ENCODE data around the gene RNF222.
A peak's percentile ranks its signal among the peaks of the same experiment; 100 is the strongest.

RNF222 gene, protein sequence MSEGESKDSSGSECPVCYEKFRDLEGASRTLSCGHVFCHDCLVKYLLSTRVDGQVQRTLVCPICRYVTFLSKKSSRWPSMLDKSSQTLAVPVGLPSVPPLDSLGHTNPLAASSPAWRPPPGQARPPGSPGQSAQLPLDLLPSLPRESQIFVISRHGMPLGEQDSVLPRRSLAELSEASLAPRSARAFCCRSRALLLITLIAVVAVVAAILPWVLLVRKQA

GRCh38 chr17:8397636-8398035 is at the start of gene RNF222:
Gene RNF222, minus strand, starts transcription at chr17:8397827. Its CDS starts 4,366 bp downstream, at chr17:8393461.
- DNase-seq = no peak

DNA sequence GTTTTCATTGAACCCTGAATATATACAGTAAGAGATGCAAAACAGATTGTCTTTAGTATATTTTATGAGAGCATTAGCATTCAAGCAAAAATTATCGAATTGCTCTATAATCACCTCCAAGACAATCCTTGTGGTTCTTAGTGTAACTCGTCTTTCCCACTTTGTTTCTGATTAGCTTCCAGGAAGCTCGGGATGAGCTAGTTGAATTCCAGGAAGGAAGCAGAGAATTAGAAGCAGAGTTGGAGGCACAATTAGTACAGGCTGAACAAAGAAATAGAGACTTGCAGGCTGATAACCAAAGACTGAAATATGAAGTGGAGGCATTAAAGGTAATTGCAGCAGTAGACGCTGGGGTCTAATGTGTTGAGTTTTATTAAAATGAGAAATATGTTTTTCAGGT is 47.9 kb upstream of the RNF222 start:
- no peak for DNase-seq

GRCh38 chr17:8444494-8444893 is 46.9 kb upstream of the RNF222 start:
- no peak for DNase-seq

GRCh38 chr17:8443756-8444155 is 46.1 kb upstream of the RNF222 start:
- DNase-seq = no peak

GRCh38 chr17:8442310-8442709 is 44.7 kb upstream of the RNF222 start:
- no peak for DNase-seq

DNA sequence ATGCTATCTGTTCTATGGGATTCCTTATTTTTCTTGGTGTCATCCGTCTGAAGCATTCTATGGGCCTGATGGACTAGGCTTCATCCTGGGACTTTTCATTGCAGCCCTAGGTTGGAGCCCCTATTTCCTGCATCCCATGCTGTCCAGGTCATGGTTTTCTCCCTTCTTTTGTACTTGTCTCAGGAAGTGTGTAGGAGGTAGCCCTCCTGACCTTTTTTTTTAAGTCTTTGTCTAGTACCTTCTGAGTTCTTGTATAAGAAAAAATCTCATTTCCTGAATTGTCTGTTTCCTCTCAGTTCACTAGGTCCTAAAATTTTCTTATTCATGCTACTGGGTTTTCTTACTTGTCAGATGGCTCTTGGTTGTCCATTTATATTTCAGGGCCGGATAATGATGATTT is 44.1 kb upstream of the RNF222 start:
- no peak for DNase-seq

DNA sequence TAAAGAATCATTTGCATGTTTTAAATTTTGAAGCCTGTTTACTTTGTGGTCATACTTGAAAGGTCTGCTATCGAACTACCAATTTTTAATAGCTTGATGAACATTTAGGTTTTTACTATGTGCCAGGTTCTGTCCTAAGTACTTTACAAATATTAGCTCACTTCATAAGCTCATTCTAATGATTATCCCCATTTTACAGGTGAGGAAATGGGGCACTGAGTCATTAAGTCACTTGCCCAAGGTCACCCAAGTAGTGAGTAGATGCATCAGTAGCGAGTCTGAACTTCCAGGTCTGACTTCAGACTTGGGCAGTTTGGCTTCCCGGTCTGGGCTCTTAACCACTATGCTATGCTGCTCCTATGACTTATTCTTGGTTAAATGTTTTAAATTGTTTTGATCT is 42.1 kb upstream of the RNF222 start:
- no peak for DNase-seq

- DNase-seq = no peak
These were observed 40.8 kb upstream of the RNF222 start for GRCh38 chr17:8438441-8438840.

DNA sequence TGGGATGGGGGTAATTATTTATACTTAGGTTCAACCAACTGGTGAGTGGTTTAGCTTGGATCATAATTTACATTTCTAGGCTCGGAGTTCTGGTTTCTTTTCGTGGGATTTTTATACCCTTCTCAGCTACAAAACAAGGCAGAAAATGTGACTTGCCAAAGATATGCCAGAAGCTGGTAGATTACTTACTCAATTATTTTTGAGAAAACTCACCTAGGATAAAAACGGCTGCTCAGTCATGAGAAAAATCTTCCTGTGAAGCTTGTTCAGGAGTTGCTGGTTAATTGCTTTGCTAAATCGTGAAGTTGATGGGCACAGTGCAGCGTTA is 39.2 kb upstream of the RNF222 start:
- no peak for DNase-seq

DNA sequence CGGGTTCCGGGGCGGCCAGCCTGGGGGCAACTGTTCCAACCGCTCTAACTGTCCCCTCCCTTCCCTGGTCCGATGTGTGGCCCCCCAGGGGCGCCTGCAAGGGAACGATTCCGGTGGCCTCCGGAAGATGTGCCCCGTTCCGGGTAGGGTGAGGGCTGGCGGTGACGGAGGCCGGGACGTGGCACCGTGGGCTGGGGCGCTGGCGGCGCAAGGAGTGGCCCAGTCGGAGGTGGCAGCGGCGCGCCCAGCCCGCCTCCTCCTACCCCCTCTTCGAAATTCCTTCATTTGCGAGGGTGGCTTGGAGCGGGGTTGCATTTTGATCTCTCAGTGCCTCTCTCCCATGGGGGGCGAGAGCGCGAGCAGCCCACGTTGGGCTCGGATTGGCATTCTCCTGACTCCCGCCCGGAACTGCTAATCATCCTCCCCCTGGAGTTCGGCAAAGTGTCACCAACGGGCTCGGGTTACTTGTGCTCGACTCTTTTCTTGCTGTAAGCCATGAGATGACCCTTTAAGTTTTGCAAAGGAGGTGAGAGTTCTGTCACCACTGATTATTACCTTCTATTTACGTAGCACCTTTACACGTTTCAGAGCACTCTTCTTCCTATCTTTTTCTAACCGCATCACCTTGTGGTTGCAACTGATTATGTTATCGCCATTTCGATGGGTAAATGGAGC is 38.7 kb upstream of the RNF222 start:
- DNase-seq = peak; percentile 81

DNA sequence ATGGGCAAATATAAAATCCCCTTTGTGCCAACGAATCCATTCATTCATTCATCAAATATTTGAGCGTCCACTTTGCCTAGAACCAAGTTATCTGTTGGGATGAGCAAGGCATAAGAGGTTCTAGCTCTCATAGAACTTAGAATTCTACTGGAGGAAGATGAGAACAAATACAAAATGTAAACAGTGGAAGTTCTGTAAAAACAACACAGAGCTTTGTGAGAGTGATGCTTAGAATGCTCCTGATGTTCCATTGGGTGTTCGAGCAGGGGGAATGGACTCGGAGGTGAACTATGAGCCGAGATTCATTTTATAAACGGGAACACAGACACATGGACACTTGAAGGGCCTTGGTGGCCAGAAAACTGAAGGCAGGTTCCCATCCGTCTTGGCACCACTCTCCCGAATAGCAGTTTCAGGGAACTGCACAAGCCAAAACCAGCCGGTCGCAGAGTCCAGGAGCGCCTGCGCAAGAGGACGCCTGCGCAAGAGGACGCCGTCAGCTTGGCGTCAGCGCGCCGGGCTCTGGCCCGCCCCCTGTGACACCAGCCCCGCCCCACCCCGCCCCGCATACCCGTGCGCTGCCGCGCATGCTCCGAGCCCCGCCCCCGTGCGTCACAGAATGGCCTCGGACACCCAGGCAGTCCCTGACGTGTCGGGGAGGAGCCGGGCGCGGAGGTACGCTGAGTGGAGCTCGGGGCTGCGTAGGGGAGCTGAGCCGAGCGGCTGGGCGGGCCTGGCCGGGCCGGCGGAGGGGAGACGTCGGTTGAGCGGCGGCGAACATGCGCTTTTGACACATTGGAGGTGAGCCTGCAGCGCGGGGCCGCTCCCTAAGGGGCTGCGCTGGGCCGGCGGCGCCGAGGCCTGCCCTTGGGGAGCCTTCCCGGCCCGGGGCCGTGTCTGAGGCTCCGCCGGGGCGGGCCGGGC is 37.9 kb upstream of the RNF222 start, which contains the start of gene NDEL1:
Gene NDEL1, plus strand, starts transcription at position 640 of the 924 bp plus-strand sequence. CDS start 8,388 bp downstream, outside the sequence.
- DNase-seq = peak; percentile 99

DNA sequence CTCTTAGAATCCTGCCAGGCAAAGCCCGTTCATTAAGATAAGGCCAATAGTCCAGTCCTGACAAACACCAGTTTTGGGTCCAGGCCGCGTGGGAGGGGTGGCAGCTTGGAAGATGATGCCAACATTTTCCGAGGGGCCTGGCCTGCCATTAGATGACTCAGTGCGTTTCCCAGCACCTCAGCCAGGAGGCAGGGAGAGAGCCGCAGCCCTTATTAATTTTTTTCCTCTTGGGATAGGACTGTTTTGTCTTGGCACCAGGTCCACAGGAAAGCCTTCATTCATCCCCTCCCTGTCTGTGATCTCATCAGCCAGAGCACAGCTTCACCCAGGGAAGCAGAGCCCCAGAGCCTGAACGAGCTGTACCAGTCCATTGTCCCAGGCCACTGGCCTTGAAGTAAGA is 33.3 kb upstream of the RNF222 start:
- peak; percentile 55 for DNase-seq

- DNase-seq = no peak
These were observed 29.2 kb upstream of the RNF222 start for GRCh38 chr17:8426802-8427201.

DNA sequence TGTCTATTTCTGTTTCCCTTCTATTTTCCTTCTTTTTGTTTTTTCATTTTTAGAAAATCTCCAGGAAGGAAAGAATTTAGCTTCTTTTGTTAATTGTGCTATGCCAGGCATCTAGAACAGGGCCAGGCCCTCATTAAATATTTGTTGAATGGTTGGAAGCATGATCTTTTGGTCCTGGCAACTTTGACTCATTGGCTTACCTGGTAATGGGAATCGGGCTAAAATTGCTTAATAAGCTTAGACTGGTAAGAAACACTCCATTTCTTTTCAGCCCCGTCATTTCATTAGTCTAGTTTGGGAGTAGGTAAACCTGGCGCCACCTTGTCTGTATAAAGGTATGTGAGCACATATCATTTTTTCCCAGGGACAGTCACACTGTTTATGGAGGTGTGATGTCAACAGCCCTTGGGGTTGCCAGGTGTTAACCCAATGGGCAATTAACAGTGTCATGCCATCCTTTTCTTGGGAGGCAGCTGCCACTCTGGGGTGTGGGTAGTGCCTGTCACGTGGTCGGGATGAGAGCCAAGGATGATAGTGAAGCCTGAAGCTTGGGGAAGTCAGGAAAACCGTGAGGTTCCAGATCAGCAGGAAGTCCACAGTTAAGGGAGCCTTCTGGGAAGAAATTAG is 28.6 kb upstream of the RNF222 start:
- DNase-seq = no peak

GRCh38 chr17:8421571-8421970 is 23.9 kb upstream of the RNF222 start:
- DNase-seq = no peak

DNA sequence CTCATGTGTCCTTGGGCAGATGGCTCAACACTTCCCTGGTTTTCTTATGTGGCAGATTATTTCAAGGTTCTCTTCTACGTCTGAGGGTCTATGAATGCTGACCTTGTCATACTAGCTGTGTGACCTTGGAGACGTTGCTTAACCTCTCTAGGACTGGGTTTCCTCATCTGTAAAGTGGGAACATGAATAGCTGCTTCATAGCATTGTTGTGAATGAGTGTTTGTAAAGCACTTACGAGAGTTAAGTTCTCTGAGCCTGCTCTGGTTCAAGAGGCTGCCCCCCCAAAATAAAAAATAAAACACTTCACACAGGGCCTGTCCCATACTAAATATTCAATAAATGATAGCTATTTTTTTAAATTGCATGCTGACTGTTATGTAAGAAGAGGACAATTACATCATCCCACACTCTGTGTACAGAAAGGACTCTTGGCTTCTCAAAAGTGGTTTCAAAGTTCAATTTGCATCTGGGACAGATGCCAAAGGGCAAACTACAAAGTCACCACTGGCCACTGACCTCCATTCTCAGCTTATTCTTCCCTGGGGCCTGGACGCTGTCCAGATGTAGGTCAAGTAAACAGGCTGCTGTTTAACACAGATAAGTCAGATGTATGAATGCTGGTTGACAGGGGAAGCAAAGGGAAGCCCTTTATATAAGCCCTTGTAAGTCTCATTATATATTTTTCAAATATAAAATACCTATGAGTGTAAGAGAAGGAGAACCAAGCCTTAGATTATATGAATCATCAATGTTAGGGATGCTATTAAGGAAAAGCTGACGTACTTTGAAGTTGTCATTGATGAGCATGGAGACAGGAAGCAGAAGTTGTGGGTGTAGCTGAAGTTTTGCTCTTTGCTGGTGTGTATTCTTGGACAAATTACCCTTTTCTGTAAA is 22.7 kb upstream of the RNF222 start:
- peak; percentile 57 for DNase-seq

DNA sequence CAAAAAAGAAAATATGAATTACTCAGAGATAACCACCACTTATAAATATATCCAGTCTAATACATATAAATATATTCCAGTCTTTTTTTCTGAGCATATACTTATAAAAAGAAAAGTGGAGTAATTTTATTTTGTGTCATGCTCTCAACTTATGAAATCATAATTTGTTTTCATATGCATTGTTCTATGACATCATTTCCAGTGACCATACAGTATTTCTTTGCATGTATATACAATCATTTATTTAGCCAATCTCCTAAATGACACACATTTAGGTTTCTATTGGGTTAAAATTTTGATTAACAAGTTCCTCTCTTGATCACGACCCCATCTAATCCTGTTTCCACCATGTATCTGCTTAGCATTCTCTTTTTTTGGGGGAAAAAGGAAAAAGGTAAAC is 21.7 kb upstream of the RNF222 start:
- DNase-seq = no peak

DNA sequence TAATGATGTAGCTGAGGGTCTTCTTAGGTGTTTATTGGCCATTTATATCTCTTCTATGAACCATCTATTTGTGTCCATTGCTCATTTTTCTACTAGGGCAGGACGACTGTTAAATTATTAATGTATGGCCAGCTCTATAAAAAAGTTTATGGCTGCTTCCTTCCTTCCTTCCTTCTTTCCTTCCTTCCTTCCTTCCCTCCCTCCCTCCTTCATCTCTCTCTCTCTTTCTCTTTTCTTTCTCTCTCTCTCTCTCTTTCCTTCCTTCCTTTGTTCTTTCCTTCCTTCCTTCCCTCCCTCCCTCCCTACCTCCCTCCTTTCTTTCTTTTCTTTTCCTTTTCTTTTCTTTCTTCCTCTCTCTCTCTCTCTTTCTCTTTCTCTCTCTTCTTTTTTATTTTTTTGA is 20.8 kb upstream of the RNF222 start:
- no peak for DNase-seq

GRCh38 chr17:8417806-8418205 is 20.2 kb upstream of the RNF222 start:
- no peak for DNase-seq

GRCh38 chr17:8413938-8414337 is 16.3 kb upstream of the RNF222 start:
- DNase-seq = no peak

GRCh38 chr17:8413328-8413727 is 15.7 kb upstream of the RNF222 start:
- DNase-seq = no peak

DNA sequence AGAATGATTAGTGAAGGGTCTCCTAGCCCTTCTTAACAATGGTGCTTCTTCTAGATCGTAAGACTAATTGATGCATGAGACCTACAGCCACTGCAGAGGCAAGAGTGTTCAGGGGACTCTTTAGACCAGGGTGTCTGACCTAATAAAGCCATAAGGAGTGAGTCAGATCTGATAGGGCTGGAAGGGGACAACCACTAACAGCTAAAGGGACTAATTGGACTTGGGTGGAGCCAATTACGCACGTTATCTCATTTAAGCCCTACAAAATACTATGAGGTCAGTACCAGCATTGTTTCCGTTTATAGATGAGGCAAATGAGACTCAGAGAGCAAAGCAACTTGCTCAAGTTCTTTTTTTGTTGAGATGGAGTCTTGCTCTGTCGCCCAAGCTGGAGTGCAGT is 14.5 kb upstream of the RNF222 start:
- DNase-seq = no peak

All from left hindlimb (tissue), 1 donor.